ENCODE results near the gene CSNK1A1.

DNA sequence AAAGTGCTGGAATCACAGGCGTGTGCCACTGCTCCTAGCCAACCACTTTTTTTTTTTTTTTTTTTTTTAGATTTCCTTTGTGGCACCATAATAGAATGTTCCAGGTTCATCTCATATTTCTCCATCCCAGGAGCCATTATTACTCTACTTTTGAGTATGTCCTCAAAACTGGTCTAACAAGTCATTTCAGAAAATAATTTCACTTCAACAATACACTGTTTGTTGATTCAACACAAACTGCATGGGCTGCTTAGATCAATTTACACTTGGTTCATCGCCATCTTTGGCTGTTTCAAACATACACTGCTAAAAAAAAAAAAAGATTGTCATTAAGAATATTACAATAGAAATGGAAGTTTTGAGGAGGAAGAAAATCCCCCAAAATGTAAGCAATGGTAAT is 57.9 kb downstream of the CSNK1A1 start:
- TF ChIP-seq, protein P1, sequence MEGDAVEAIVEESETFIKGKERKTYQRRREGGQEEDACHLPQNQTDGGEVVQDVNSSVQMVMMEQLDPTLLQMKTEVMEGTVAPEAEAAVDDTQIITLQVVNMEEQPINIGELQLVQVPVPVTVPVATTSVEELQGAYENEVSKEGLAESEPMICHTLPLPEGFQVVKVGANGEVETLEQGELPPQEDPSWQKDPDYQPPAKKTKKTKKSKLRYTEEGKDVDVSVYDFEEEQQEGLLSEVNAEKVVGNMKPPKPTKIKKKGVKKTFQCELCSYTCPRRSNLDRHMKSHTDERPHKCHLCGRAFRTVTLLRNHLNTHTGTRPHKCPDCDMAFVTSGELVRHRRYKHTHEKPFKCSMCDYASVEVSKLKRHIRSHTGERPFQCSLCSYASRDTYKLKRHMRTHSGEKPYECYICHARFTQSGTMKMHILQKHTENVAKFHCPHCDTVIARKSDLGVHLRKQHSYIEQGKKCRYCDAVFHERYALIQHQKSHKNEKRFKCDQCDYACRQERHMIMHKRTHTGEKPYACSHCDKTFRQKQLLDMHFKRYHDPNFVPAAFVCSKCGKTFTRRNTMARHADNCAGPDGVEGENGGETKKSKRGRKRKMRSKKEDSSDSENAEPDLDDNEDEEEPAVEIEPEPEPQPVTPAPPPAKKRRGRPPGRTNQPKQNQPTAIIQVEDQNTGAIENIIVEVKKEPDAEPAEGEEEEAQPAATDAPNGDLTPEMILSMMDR (conservative IDR thresholded peaks at IDR 0.05; ENCODE audit: low read length), result no peak
- no peak for TF ChIP-seq EZH2phosphoT487 (IDR thresholded peaks at IDR 0.05; ENCODE audit: borderline replicate concordance)

All from Loucy (cell line).